Tibial nerve (tissue), 4 donors: ENCODE results near the gene HSD17B3.

Source experiments
- EP300 ChIP-seq, 2 donors: sonication (generic); formaldehyde crosslinking; IDR thresholded peaks; one replicate each; pipeline ENCODE4 v1.6.1; 2017; ENCODE audit warnings: antibody characterized with exemption in 2 of 2, mild to moderate bottlenecking in 1 of 2
- POLR2A ChIP-seq, 2 donors: fragments of 450-650 bp; IDR thresholded peaks; one replicate each; pipeline ENCODE4 v1.6.1; 2017; ENCODE audit warnings: antibody characterized with exemption in 2 of 2, mild to moderate bottlenecking in 2 of 2, moderate library complexity in 2 of 2
- TF ChIP-seq, protein P1 (sequence below), 5 experiments: fragments of 200-600 bp in 3 of 5; fragments of 450-650 bp in 2 of 5; sonication (generic) in 3 of 5; IDR thresholded peaks; one replicate each; pipeline ENCODE4 v1.5.1; 2016 to 2019; ENCODE audit warnings: antibody characterized with exemption in 5 of 5, mild to moderate bottlenecking in 3 of 5, moderate library complexity in 2 of 5

DNA sequence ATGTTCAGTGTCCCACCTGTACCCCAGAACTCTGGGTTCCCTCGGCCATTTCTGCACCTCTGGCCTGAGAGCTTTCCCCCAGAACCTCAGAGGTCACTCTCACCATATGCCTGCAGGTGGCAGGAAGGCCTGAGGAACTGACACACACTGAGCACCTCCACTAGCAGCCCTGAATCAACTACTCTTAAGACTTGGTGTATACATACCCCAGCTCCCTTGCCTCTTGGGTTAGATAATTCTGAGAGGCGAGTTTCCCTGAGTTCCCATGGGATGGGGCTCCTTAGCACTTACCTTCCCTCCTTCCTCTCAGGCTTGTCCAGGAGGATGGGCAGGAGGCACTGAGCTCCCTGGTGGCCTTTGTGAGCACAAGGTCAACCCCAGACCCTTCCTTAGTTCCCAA, 86.1 kb downstream of the HSD17B3 start:
- TF ChIP-seq POLR2A (IDR thresholded peaks at IDR 0.05) (no peak), EP300 (IDR thresholded peaks at IDR 0.05) (no peak)
- TF ChIP-seq, protein P1, sequence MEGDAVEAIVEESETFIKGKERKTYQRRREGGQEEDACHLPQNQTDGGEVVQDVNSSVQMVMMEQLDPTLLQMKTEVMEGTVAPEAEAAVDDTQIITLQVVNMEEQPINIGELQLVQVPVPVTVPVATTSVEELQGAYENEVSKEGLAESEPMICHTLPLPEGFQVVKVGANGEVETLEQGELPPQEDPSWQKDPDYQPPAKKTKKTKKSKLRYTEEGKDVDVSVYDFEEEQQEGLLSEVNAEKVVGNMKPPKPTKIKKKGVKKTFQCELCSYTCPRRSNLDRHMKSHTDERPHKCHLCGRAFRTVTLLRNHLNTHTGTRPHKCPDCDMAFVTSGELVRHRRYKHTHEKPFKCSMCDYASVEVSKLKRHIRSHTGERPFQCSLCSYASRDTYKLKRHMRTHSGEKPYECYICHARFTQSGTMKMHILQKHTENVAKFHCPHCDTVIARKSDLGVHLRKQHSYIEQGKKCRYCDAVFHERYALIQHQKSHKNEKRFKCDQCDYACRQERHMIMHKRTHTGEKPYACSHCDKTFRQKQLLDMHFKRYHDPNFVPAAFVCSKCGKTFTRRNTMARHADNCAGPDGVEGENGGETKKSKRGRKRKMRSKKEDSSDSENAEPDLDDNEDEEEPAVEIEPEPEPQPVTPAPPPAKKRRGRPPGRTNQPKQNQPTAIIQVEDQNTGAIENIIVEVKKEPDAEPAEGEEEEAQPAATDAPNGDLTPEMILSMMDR (IDR thresholded peaks at IDR 0.05) = no peak
